HG03571 (cell line): ENCODE measurements around the gene RP9.
"Not testable (repeated sequence)": the region's sequence is repeated elsewhere in the genome, so short reads cannot be mapped to it uniquely, and the experiment has no call there.

Source experiments
- ATAC-seq: cut with Tn5 transposase; IDR thresholded peaks from one replicate; pipeline ENCODE4 v1.9.1; 2021; ENCODE audit not compliant: unreplicated experiment

RP9 gene

DNA sequence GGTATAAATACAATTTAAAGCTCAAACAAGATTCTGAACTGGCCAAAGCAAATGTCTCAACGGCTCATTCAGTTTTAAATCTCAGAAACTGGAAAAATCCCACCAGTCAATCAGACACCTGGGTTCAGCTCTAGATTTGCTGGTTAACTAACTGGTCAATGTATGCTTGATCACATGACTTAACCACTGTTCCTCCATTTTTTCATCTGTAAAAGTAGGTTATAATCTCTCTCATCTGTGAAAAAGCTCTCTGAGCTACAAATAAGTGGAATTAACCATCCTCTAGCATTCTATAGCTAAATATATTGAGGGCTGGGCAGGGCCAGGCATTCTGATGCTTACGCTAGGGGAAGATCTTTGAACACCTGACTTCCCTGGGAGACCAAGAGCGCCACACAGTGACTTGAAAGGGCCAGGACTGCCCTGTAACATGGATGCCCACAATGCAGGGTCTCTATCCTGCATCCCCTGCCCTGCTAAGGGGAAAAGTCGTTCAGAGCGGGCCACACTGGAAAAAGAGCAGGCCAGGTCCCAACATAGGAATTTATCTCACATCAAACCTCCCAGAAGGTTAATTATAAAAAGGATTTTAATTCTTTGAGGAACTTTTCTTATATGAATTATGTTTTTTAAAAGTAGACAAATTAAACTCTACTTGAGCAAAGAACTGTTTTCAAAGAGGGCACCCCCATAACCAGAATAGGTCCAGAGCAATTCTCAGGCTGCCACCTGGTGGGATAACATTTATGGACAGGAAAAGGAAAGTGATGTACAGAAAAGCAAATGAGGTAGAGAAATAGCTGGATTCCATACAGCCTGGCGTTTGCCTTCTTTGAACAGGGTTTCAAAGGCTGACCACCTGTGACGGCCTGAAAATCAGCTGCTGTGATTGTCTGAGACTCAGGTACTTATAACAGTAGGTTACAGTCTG is 1.8 kb downstream of the RP9 start:
- ATAC-seq: peak; percentile 31

GRCh38 chr7:33101906-33102305 is 7.3 kb downstream of the RP9 start:
- no peak for ATAC-seq

GRCh38 chr7:33100770-33101169 is 8.4 kb downstream of the RP9 start:
- no peak for ATAC-seq

GRCh38 chr7:33099154-33099940 is 9.9 kb downstream of the RP9 start:
- ATAC-seq: no peak

DNA sequence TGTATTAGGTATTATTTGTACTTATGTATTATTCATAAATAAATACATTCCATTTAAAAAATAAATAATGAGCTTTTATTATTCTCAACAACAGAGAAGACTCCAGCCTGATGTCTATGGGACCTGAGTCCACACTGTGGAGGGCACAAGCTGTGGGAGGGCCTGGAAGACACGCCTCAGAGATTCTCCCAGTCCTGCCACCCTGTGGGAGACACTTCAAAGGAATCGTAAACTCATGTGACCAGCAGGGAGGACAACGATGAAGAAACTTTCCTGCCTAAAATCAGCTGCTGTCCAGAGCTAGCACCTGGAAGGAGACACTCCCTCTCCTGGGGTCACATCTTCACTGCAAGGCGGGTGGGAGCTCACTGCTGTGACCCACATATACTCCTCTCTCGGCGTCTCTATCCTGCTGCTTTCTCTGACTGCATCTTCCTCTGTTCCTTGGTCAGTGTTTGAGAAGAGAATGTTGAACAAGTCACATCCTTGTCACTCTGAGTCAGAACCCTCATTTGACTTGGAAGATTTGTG is 14.4 kb downstream of the RP9 start:
- not testable (repeated sequence) for ATAC-seq

DNA sequence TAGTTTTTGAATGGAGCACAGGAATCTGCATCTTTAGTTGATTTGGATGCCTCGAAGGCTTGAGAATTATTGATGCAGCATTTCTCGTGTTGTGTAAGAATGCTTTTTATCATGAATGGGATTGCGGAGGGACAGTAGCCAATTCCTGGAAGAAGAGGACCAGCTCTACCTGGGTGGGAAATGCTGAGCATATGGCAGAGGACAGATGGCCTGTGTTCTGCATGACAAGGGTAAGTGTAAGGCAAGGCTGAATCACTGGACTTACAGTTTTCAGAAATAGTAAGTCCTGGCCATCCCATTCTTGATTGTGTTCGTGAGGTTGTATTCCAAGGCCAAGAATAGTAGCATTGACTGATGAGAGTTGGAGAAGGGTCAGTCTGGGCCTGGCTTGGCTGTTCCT is 15.9 kb downstream of the RP9 start:
- no peak for ATAC-seq

GRCh38 chr7:33091641-33092191 is 17.5 kb downstream of the RP9 start:
- ATAC-seq: no peak

DNA sequence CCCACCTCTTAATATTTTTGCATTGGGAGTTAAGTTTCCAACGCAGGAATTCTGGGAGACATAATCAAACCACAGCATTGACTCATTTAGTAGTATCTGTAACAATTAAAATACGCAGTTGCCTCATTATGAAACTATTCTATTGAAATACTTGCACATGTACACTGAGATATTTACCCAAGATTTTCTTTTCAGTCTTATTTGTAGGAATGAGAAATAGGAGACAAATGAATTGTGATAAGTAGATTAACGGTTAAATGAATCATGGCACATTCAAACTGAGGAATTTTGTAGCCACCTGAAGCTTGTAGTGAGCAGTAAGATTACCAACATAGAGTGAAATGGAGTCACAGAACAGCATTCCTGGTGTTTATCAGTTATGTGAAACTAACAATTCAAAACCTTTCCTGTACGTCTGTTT is 18.1 kb downstream of the RP9 start:
- no peak for ATAC-seq

DNA sequence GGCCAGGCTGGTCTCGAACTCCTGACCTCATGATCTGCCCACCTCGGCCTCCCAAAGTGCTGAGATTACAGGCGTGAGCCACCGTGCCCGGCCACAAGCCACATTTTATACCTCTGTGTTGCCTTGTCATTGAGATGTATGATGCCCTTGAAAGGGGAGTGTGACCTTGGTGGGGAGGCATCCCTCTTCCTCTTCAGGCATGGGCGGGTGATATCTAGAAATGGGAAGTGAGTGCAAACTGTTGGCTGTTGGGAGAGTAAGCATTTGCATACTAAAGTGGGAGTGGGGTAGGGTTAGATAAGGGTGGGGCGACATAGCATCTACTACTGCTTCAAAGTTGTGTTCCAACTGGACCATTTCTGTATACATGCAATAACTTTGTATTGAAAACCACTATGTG is 20.1 kb downstream of the RP9 start:
- no peak for ATAC-seq

- ATAC-seq: no peak
Measured at GRCh38 chr7:33087858-33088257, 21.3 kb downstream of the RP9 start.

DNA sequence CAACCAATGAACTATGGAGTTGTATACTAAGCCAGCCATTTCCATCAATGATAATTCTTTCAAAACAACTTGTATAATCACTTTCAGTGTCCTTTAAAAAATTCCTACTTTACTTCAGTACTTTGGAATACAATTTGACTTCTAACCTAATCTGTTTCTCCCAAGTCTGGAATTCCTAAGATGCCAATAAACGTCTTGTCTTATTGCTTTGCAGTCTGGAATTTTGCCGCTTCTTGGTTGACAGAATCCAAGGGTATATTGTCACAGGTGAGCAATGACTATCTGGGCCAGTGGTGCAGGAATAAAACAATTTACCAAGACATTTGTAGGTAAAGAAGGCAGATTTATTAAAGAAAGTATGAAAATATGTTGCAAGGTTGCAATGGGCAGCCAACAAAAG is 21.8 kb downstream of the RP9 start:
- ATAC-seq: no peak

GRCh38 chr7:33079763-33080690 is 29.2 kb downstream of the RP9 start:
- ATAC-seq: no peak

- ATAC-seq: no peak
Measured at GRCh38 chr7:33079096-33079495, 30.1 kb downstream of the RP9 start.

DNA sequence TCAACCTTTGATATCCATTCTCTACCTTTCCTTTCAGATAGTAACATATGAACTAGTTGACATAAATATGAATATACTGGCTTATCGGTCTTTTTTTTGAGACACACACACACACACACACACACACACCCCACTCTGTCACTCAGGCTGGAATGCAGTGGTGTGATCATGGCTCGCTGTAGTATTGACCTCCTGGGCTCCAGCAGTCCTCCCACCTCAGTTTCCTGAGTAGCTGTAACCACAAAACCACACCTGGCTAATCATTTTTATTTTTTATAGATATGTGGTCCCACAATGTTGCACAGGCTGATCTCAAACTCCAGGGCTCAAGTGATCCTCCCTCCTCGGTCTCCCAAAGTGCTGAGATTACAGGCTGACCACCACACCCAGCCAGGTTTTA is 32.5 kb downstream of the RP9 start:
- peak; percentile 83 for ATAC-seq

- no peak for ATAC-seq
Measured at GRCh38 chr7:33075818-33076518, 33.2 kb downstream of the RP9 start.

- no peak for ATAC-seq
Measured at GRCh38 chr7:33073243-33073642, 36.0 kb downstream of the RP9 start.

GRCh38 chr7:33072471-33072870 is 36.7 kb downstream of the RP9 start:
- no peak for ATAC-seq

GRCh38 chr7:33070831-33071230 is 38.4 kb downstream of the RP9 start:
- no peak for ATAC-seq

DNA sequence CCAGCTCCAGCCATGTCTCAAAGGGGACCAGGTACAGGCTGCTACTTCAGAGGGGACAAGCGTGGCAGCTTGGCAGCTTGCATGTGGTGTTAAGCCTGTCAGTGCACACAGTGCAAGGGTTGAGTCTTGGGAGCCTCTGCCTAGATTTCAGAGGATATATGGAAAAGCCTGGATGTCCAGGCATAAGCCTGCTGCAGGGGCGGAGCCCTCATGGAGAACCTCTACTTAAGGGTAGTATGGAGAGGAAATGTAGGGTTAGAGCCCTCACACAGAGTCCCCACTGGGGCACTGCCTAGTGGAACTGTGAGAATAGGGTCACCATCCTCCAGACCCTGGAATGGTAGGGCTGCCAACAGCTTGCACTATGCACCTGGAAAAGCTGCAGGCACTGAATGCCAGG is 38.9 kb downstream of the RP9 start:
- ATAC-seq: no peak

GRCh38 chr7:33067921-33068320 is 41.3 kb downstream of the RP9 start:
- no peak for ATAC-seq
